GM18507 (cell line): ENCODE data around the gene CIB4.
"Not testable (repeated sequence)": the region's sequence is repeated elsewhere in the genome, so short reads cannot be mapped to it uniquely, and the experiment has no call there.

Experiments
- DNase-seq: peaks from one replicate; pipeline ENCODE4 v3.0.0; 2011; ENCODE audit warnings: low read depth; ENCODE audit not compliant: insufficient read length; ENCODE audit errors: extremely low spot score
- FAIRE-seq: peaks from 2 replicates; lab custom pipeline; 2011; peaks lifted over from hg19 to GRCh38; lab: Jason Lieb, UNC

The CIB4 gene

GRCh38 chr2:26577442-26578112, 63.6 kb downstream of the CIB4 start:
- FAIRE-seq (peak; percentile 85), DNase-seq (peak; percentile 70)

- FAIRE-seq (no peak), DNase-seq (no peak)
These were observed 64.4 kb downstream of the CIB4 start for GRCh38 chr2:26576565-26577441.

- DNase-seq: no peak
- FAIRE-seq: no peak
These were observed 65.2 kb downstream of the CIB4 start for GRCh38 chr2:26575836-26576564.

GRCh38 chr2:26574900-26575560, 66.1 kb downstream of the CIB4 start:
- DNase-seq (no peak), FAIRE-seq (no peak)

GRCh38 chr2:26574066-26574899, 66.9 kb downstream of the CIB4 start:
- FAIRE-seq: no peak
- DNase-seq: no peak

GRCh38 chr2:26573241-26573925, 67.8 kb downstream of the CIB4 start:
- no peak for FAIRE-seq
- DNase-seq: no peak

- FAIRE-seq (no peak), DNase-seq (no peak)
These were observed 68.6 kb downstream of the CIB4 start for GRCh38 chr2:26572591-26572990.

GRCh38 chr2:26571316-26571715, 69.8 kb downstream of the CIB4 start:
- DNase-seq (no peak), FAIRE-seq (no peak)

GRCh38 chr2:26570083-26570430, 71.1 kb downstream of the CIB4 start:
- DNase-seq: no peak
- no peak for FAIRE-seq

- DNase-seq (no peak), FAIRE-seq (no peak)
These were observed 71.7 kb downstream of the CIB4 start for GRCh38 chr2:26569216-26570082.

GRCh38 chr2:26568076-26568890, 72.9 kb downstream of the CIB4 start:
- no peak for DNase-seq
- FAIRE-seq: no peak

GRCh38 chr2:26567534-26567933, 73.6 kb downstream of the CIB4 start:
- FAIRE-seq: no peak

GRCh38 chr2:26566731-26567130, 74.4 kb downstream of the CIB4 start:
- not testable (repeated sequence) for DNase-seq, FAIRE-seq

More at GRCh38 chr2:26567534-26567933, 73.6 kb downstream of the CIB4 start:
- no peak for DNase-seq

- DNase-seq: no peak
- FAIRE-seq: no peak
These were observed 75.1 kb downstream of the CIB4 start for GRCh38 chr2:26566081-26566375.

GRCh38 chr2:26564121-26564644, 77.0 kb downstream of the CIB4 start:
- no peak for FAIRE-seq

GRCh38 chr2:26563686-26564085, 77.5 kb downstream of the CIB4 start:
- FAIRE-seq (no peak), DNase-seq (no peak)

More at GRCh38 chr2:26564121-26564644, 77.0 kb downstream of the CIB4 start:
- no peak for DNase-seq
